ENCODE measurements around the gene KLHL13. TPM values are rescaled to one million over a fixed set of nuclear protein-coding genes. Genes with fewer than 3 reads are reported as not detected.
"Not testable (repeated sequence)": the region's sequence is repeated elsewhere in the genome, so short reads cannot be mapped to it uniquely, and the experiment has no call there.

The KLHL13 gene
- total and polyA plus RNA-seq, 9 donors, result 4.9 to 15.8 (median 7.7) TPM

GRCh38 chrX:118143578-118143977 lies 27.0 kb upstream of the KLHL13 start:
- H3K9me3 ChIP-seq, result no peaks in the 10 kb centered on the region
- H3K36me3 ChIP-seq, result no peaks in the 10 kb centered on the region
- intact Hi-C loops (cut with DNase I), result no loop called here
- H3K4me3 ChIP-seq, result no peak overlapping the region
- TF ChIP-seq, protein P1, sequence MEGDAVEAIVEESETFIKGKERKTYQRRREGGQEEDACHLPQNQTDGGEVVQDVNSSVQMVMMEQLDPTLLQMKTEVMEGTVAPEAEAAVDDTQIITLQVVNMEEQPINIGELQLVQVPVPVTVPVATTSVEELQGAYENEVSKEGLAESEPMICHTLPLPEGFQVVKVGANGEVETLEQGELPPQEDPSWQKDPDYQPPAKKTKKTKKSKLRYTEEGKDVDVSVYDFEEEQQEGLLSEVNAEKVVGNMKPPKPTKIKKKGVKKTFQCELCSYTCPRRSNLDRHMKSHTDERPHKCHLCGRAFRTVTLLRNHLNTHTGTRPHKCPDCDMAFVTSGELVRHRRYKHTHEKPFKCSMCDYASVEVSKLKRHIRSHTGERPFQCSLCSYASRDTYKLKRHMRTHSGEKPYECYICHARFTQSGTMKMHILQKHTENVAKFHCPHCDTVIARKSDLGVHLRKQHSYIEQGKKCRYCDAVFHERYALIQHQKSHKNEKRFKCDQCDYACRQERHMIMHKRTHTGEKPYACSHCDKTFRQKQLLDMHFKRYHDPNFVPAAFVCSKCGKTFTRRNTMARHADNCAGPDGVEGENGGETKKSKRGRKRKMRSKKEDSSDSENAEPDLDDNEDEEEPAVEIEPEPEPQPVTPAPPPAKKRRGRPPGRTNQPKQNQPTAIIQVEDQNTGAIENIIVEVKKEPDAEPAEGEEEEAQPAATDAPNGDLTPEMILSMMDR (IDR thresholded peaks at IDR 0.05), result no peak
- TF ChIP-seq POLR2A (IDR thresholded peaks at IDR 0.05) (no peak), EP300 (IDR thresholded peaks at IDR 0.05) (no peak)
- H3K27ac ChIP-seq, result no peak overlapping the region
- no peaks in the 10 kb centered on the region for H3K4me1 ChIP-seq (ENCODE audit: insufficient read depth)
- 29 to 45% (median 42%) methylated on average over 3 of the region's 3 CpGs for WGBS, 3 donors
- DNase-seq, result no peak
- H3K27me3 ChIP-seq, result no peaks in the 10 kb centered on the region

- Histone ChIP-seq H3K4me1 (ENCODE audit: insufficient read depth) (no peaks in the 10 kb centered on the region), H3K27ac (no peak overlapping the region), H3K4me3 (no peak overlapping the region), H3K9me3 (no peaks in the 10 kb centered on the region), H3K36me3 (no peaks in the 10 kb centered on the region), H3K27me3 (no peaks in the 10 kb centered on the region)
- intact Hi-C loops (cut with DNase I), result no loop called here
- no peak for DNase-seq
- WGBS, 3 donors, result 58 to 74% (median 73%) methylated on average over 3 of the region's 3 CpGs
- TF ChIP-seq EP300 (IDR thresholded peaks at IDR 0.05), result no peak
- no peak for TF ChIP-seq POLR2A (IDR thresholded peaks at IDR 0.05)
- TF ChIP-seq, protein P1 (IDR thresholded peaks at IDR 0.05), result no peak
These were observed 14.7 kb upstream of the KLHL13 start for GRCh38 chrX:118131336-118131735.

- Histone ChIP-seq H3K36me3 (no peaks in the 10 kb centered on the region), H3K4me1 (ENCODE audit: insufficient read depth) (no peaks in the 10 kb centered on the region), H3K4me3 (no peak overlapping the region), H3K27ac (no peak overlapping the region), H3K27me3 (no peaks in the 10 kb centered on the region), H3K9me3 (no peaks in the 10 kb centered on the region)
- no peak for TF ChIP-seq POLR2A (IDR thresholded peaks at IDR 0.05)
- no peak for TF ChIP-seq EP300 (IDR thresholded peaks at IDR 0.05)
- TF ChIP-seq, protein P1 (IDR thresholded peaks at IDR 0.05), result no peak
- no peak for DNase-seq
- intact Hi-C loops (cut with DNase I), result no loop called here
These were observed 13.1 kb upstream of the KLHL13 start for GRCh38 chrX:118129681-118130080.

DNA sequence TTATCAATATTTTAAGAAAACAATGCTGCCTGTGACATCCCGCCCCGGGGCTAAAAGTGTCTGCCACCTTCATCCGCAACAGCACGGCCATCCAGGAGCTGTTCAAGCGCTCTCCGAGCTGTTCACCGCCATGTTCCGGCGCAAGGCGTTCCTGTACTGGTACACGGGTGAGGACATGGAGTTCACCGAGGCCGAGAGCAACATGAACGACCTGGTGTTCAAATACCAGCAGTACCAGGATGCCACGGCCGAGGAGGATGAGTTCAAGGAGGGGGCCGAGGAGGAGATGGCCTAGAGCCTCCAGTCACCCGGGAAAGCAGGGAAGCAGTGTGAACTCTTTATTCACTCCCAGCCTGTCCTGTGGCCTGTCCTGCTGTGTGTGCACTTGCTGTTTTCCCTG lies 12.1 kb upstream of the KLHL13 start:
- no peak overlapping the region for H3K4me3 ChIP-seq
- WGBS, 3 donors, result 76 to 78% (median 76%) methylated on average over 18 of the region's 18 CpGs
- H3K36me3 ChIP-seq, result no peaks in the 10 kb centered on the region
- intact Hi-C loops (cut with DNase I), result no loop called here
- no peaks in the 10 kb centered on the region for H3K4me1 ChIP-seq (ENCODE audit: insufficient read depth)
- no peak overlapping the region for H3K27ac ChIP-seq
- no peak for TF ChIP-seq POLR2A (IDR thresholded peaks at IDR 0.05)
- TF ChIP-seq, protein P1 (IDR thresholded peaks at IDR 0.05), result no peak
- no peak for TF ChIP-seq EP300 (IDR thresholded peaks at IDR 0.05)
- no peaks in the 10 kb centered on the region for H3K27me3 ChIP-seq
- H3K9me3 ChIP-seq, result no peaks in the 10 kb centered on the region
- DNase-seq, result no peak

GRCh38 chrX:118126286-118126685 lies 9.7 kb upstream of the KLHL13 start:
- Histone ChIP-seq H3K4me3 (no peak overlapping the region), H3K9me3 (no peaks in the 10 kb centered on the region), H3K27ac (no peak overlapping the region), H3K27me3 (no peaks in the 10 kb centered on the region), H3K36me3 (no peaks in the 10 kb centered on the region), H3K4me1 (ENCODE audit: insufficient read depth) (no peaks in the 10 kb centered on the region)
- TF ChIP-seq, protein P1 (IDR thresholded peaks at IDR 0.05), result no peak
- TF ChIP-seq POLR2A (IDR thresholded peaks at IDR 0.05) (no peak), EP300 (IDR thresholded peaks at IDR 0.05) (no peak)
- WGBS, 3 donors, result 57 to 74% (median 66%) methylated on average over 2 of the region's 2 CpGs
- intact Hi-C loops (cut with DNase I), result no loop called here
- no peak for DNase-seq

GRCh38 chrX:118124243-118124642 lies 7.6 kb upstream of the KLHL13 start:
- H3K9me3 ChIP-seq; H3K36me3 ChIP-seq; H3K4me1 ChIP-seq (ENCODE audit: insufficient read depth); H3K27ac ChIP-seq; intact Hi-C loops (cut with DNase I); H3K27me3 ChIP-seq; DNase-seq; H3K4me3 ChIP-seq: not testable (repeated sequence)
- WGBS, 3 donors, result 79 to 87% (median 81%) methylated on average over 4 of the region's 4 CpGs

Data from ovary (tissue), 9 donors.